Activated CD8-positive, alpha-beta memory T cell treated with anti-CD3 and anti-CD28 coated beads for 36 hours (primary cell): ENCODE results near the gene DAZAP2. TPM values are rescaled to one million over a fixed set of nuclear protein-coding genes. Genes with fewer than 3 reads are reported as not detected.
"Not testable (repeated sequence)": the region's sequence is repeated elsewhere in the genome, so short reads cannot be mapped to it uniquely, and the experiment has no call there.

Experiments
- CTCF ChIA-PET: fragments of 350-600 bp; sonication (Branson Sonifier 250); formaldehyde crosslinking; loops from one replicate; lab custom pipeline; 2021; ENCODE audit warnings: antibody characterized with exemption; lab: Charles Lee
- POLR2A ChIA-PET: fragments of 350-600 bp; sonication (Branson Sonifier 250); formaldehyde crosslinking; loops from one replicate; lab custom pipeline; 2021; ENCODE audit warnings: antibody characterized with exemption; lab: Charles Lee
- total RNA-seq, 2 experiments: library from RNA; stranded (reverse); gene quantifications; one replicate each; pipeline ENCODE4 v1.2.3, GENCODE V29; 2021

The DAZAP2 gene
- total RNA-seq, 2 experiments from 2014 or later: 84.6 to 88.0 TPM

DNA sequence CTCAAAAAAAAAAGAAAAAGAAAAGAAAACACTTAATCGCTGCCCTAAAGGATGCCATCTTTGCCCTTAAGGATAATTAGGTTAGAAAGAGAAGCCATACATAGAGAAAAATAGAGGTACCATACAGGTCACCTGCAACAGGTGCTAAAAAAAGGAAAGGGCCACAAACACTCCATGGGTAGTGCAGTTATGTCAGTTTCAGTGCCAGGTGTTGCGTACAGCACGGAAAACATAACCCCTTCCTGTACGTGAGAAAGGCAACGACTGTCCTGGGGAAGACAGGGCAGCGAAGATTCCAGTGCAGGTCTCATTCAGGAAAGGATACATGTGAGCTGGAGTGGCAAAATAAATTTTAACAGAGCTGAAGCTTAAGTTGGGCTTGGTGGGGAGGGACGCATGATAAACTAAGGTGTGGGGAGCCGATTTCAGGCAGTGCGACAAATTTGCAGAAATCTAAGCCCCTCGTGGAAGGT, 553 bp upstream of the DAZAP2 start:
- POLR2A ChIA-PET: interaction anchor here (0.6 to 3.9 kb wide), 5 partner anchors 9 to 961 kb away, joined by 3 to 38 read pairs (median 7); partner anchors contain the start of genes CSRNP2 and POU6F1
- CTCF ChIA-PET: interaction anchor here (1.3 to 1.4 kb wide), 3 partner anchors 14 to 20 kb away, joined by 5 to 7 read pairs (median 6); partner anchors contain the start of gene POU6F1

GRCh38 chr12:51240971-51241370, 2.3 kb downstream of the DAZAP2 start:
- CTCF ChIA-PET: interaction anchor here (0.6 to 1.0 kb wide), 2 partner anchors 85 to 214 kb away, joined by 3 read pairs; no protein-coding TSS in a partner anchor
- POLR2A ChIA-PET: interaction anchor here (3.9 kb wide), 1 partner anchor 23 kb away, joined by 38 read pairs; the partner anchor contains the start of gene POU6F1

DNA sequence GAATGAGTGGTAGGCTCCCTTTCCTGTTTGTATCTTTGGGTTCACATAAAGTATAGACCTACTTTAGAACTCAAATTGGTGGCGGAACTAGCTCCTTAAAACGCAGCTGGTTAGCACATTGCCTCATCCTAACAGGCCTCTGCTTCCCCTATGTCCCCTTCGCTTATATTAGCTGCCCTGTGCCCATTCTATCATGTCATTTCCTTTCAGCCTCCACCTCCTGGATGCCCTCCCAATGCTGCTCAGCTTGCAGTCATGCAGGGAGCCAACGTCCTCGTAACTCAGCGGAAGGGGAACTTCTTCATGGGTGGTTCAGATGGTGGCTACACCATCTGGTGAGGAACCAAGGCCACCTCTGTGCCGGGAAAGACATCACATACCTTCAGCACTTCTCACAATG, 3.5 kb downstream of the DAZAP2 start:
- ChIA-PET POLR2A (interaction anchor here (0.7 kb wide), 1 partner anchor 46 kb away, joined by 4 read pairs; no protein-coding TSS in a partner anchor), CTCF (no interaction called here)

- ChIA-PET POLR2A (interaction anchor here (2.1 kb wide), 1 partner anchor 25 kb away, joined by 7 read pairs; the partner anchor contains the start of gene POU6F1), CTCF (no interaction called here)
Observed at GRCh38 chr12:51242876-51243275, 4.2 kb downstream of the DAZAP2 start.

DNA sequence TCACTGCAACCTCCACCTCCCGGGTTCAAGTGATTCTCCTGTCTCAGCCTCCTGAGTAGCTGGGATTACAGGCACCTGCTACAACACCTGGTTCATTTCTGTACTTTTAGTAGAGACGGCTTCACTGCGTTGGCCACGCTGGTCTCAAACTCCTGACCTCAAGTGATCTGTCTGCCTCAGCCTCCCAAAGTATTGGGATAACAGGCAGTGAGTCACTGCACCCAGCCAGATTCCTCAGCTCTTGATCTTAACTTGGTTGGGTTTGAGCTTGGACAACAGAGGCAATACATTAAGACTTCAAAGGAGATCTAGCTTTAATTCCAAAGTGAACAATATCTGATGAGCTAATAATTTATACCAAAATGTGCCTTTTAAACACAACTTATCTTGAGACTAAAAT, 5.6 kb downstream of the DAZAP2 start:
- POLR2A ChIA-PET: interaction anchor here (0.5 to 2.1 kb wide), 3 partner anchors 26 to 82 kb away, joined by 3 to 11 read pairs (median 7); partner anchors contain the start of gene POU6F1
- CTCF ChIA-PET: interaction anchor here (0.9 to 1.0 kb wide), 2 partner anchors 8 to 19 kb away, joined by 3 read pairs; no protein-coding TSS in a partner anchor

DNA sequence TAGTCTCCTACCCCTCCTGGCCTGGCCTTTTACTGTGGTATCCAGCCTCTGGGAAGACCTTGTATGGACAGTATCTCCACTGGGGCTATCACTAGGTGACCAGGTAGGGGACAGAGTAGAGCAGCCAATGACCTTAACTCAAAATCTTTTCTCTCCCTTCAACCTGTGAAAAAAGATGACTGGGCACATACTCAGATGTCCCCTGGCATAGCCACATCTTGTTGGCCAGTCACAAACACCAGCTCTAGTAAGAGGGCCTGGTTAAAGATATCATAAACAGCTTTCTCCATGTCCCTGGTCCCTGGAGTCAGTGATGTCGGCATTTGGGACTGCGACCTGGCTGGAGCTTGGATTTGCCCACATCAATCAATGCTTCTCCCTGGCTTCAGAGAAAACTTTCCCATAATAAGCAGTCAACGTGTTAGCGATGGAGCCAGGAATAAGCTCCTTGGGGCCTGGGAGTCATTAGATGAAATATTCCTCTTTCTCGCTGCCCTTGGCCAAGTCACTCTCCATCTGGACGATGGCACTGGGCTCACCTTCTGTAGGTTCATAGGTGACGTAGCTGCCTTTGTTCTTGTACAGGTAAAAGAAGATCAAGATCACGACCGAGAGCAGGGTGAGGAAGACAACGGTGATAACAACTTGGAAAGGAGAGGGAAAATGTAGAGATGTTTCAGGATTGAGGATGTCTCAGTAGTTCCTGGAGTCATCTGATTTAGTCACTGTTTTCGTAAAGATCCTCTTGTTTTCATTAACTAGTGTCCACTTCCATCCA, 7.0 kb downstream of the DAZAP2 start:
- CTCF ChIA-PET: no interaction called here
- POLR2A ChIA-PET: interaction anchor here (0.5 to 0.6 kb wide), 3 partner anchors 30 to 727 kb away, joined by 3 to 4 read pairs (median 3); no protein-coding TSS in a partner anchor

DNA sequence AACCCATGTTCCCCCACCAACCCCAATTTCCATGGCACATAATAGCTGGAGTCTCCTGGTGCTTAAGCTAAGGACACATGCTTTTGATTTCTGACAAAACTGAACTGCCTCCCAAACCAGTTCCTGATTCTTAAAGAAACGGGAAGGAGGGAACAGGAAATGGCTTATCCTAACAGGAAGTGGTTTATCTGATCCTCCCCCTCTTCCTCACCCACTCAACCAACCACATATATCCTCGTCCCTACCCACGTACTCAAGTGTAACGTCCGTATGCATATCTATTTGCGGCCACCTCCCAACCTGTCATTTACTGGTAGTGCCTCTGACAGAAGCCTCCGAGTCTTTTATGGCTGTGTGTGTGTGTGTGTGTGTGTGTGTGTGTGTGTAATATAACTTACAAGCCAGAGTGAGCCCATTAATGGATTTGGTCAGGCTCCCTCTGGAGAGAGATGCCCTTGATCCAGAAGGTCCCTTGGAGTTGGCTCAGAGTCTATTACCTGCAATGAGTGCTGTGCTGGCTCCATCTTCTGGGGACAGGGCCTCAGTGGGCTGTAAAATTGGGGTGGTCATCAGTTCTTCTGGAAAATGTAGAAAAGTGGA, 7.7 kb downstream of the DAZAP2 start:
- ChIA-PET POLR2A (interaction anchor here (0.5 kb wide), 1 partner anchor 728 kb away, joined by 4 read pairs; no protein-coding TSS in a partner anchor), CTCF (no interaction called here)

DNA sequence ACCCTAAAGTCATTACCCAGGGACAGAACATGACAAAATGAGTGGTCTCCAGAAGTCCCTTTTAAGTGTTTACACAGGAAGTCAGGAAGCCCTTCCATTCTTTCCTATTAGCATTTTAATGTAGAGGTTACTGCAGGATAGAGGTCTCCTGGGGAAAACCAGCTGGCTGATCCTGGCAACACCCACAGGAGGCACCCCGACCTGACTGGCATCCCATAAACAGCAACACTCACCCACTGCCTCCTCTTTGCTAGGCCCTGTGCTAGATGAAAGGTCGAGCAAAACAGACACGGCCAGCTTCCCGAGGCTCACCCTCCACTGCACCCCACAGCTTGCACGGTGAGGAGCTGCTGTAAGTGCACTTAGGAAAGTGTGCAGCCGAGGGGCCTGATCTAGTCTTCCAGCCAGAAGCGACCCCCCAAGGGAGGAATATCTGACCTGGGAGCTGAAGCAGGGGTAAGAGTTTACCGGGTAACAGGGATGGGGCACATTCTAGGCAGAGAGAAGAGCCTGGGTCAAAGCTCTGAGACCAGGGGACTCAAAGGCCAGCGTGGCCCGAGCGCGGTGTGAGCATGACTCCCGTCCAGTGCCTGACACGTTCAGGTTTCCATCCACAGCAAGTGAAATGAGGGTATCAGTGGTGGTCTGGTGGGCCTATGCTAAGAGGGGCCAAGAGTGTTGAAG, 9.0 kb downstream of the DAZAP2 start:
- POLR2A ChIA-PET: no interaction called here
- CTCF ChIA-PET: interaction anchor here (0.6 kb wide), 1 partner anchor 493 kb away, joined by 3 read pairs; no protein-coding TSS in a partner anchor

DNA sequence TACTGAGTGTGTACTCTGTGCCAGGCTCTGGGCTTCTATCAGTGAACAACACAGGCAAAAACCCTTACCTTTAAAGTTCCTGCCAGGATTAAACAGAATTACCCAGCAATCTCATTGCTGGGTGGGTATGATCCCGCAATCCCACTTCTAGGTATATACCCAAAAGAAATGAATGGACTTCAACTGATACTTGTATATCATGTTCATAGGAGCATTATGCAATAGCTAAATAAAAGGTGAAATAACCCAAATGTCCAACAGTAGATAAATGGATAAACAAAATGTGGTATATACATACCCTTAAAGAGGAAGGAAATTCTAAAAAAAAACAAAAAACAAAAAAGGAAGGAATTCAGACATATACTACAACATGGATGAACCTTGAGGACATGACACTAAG, 14.7 kb downstream of the DAZAP2 start:
- CTCF ChIA-PET: interaction anchor here (1.0 to 1.6 kb wide), 5 partner anchors 9 to 87 kb away, joined by 3 to 8 read pairs (median 5); partner anchors contain the start of gene SMAGP
- POLR2A ChIA-PET: interaction anchor here (0.6 kb wide), 1 partner anchor 238 kb away, joined by 7 read pairs; no protein-coding TSS in a partner anchor

- ChIA-PET POLR2A (no interaction called here), CTCF (no interaction called here)
Observed at GRCh38 chr12:51254536-51254935, 15.9 kb downstream of the DAZAP2 start.

DNA sequence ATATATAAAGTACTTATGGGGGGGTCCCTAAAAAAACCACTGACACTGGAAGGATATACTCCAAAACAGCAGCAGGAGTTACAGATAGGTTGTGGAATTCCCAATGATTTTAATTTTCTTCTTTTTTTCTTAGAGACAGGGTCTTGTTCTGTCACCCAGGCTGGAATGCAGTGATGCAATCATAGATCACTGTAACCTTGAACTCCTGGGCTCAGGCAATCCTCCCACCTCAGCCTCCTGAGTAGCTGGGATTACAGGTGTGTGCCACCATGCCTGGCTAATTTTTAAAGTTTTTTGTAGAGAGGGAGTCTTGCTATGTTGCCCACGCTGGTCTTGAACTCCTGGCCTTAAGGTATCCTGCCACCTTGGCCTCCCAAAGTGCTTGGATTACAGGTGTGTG, 21.0 kb downstream of the DAZAP2 start:
- POLR2A ChIA-PET, CTCF ChIA-PET: not testable (repeated sequence)

DNA sequence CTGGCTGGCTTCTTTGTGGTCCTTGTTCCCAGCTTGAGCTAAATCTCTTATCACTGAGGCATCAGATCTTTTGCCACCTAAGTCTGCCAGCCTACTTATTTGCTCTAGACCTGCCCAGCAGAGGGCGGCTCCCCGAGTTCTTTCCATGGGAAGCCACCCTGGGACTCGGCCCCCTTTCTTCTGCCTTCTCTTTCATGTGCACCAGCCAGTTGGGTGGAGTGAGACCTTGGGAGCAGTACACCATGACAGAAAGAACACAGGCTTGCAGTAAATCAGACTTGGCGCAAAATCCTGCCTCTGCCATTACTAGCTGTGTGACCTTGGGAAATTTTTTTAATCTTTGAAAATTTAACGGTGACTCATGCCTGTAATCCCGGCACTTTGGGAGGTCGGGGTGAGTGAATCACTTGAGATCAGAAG, 24.1 kb downstream of the DAZAP2 start:
- CTCF ChIA-PET: interaction anchor here (1.0 to 1.9 kb wide), 3 partner anchors 10 to 78 kb away, joined by 3 to 8 read pairs (median 4); no protein-coding TSS in a partner anchor
- POLR2A ChIA-PET: no interaction called here

DNA sequence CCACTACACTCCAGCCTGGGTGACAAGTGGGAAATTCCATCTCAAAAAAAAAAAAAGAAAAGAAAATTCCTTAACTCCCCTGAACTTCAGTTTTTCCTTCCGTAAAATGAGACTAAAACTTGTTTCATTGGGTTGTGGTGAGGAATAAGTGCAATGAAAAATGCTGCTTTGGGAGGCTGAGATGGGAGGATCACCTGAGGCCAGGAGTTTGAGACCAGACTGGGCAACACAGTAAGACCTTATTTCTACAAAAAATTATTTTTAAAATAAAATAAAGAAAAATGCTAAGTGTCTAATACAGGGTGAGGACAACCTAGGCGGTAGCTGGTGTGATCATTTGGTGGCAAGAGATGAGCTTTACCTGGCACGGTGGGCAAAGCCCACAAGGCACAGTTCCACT, 24.7 kb downstream of the DAZAP2 start:
- CTCF ChIA-PET: interaction anchor here (1.0 to 1.9 kb wide), 3 partner anchors 10 to 19 kb away, joined by 3 to 8 read pairs (median 3); no protein-coding TSS in a partner anchor
- POLR2A ChIA-PET: no interaction called here

GRCh38 chr12:51264297-51264696, 25.7 kb downstream of the DAZAP2 start:
- POLR2A ChIA-PET: no interaction called here
- CTCF ChIA-PET: interaction anchor here (0.6 to 1.2 kb wide), 2 partner anchors 13 to 41 kb away, joined by 3 read pairs; no protein-coding TSS in a partner anchor

DNA sequence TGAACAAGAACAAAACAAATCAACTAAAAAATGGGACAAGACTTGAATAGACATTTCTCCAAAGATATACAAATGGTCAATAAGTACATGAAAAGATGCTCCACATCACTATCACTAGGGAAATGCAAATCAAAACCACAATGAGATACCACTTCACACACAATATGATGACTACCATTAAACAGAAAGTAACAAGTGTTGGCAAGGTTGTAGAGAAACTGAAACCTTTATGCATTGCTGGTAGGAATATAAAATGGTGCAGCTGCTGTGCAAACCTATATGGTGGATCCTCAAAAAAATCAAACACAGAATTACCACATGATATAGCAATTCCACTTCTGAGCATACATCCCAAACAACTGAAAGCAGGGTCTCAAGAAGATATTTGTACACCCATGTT, 26.4 kb downstream of the DAZAP2 start:
- POLR2A ChIA-PET: no interaction called here
- CTCF ChIA-PET: no interaction called here

- ChIA-PET POLR2A (interaction anchor here (1.1 kb wide), 1 partner anchor 56 kb away, joined by 3 read pairs; no protein-coding TSS in a partner anchor), CTCF (interaction anchor here (1.4 to 3.6 kb wide), 4 partner anchors 11 to 72 kb away, joined by 3 to 29 read pairs (median 4); no protein-coding TSS in a partner anchor)
Observed at GRCh38 chr12:51269174-51270066, 30.8 kb downstream of the DAZAP2 start.
